Tibial artery (tissue), 4 donors: ENCODE data around the gene BCL2L14.
A peak's percentile ranks its signal among the peaks of the same experiment; 100 is the strongest.

Experiments
- DNase-seq, 2 donors: peaks; one replicate each; pipeline ENCODE4 v3.0.0-alpha.2; 2019
- H3K27ac ChIP-seq, 2 donors: fragments of 200-600 bp; sonication (generic) in 1 of 2; 1 replicate in 1 of 2; 2 replicates in 1 of 2; pipeline ENCODE4 v1.5.1; 2018 to 2019; ENCODE audit warnings: mild to moderate bottlenecking in 1 of 2
- H3K27me3 ChIP-seq, 2 donors: fragments of 200-600 bp; sonication (generic) in 1 of 2; one replicate each; pipeline versions ENCODE4 v1.5.1 to v1.6.0; 2016 to 2019
- H3K36me3 ChIP-seq, 3 donors: fragments of 200-600 bp; sonication (generic) in 2 of 3; one replicate each; pipeline ENCODE4 v1.5.1; 2016 to 2019; ENCODE audit warnings: mild to moderate bottlenecking in 2 of 3
- H3K4me1 ChIP-seq, 4 donors: fragments of 200-600 bp; sonication (generic) in 2 of 4; 1 replicate in 3 of 4; 2 replicates in 1 of 4; pipeline ENCODE4 v1.5.1; 2016 to 2019
- H3K4me3 ChIP-seq, 2 donors: fragments of 200-600 bp; sonication (generic) in 1 of 2; 1 replicate in 1 of 2; 2 replicates in 1 of 2; pipeline ENCODE4 v1.5.1; 2018 to 2019; ENCODE audit warnings: mild to moderate bottlenecking in 2 of 2
- H3K9me3 ChIP-seq, 3 donors: fragments of 200-600 bp; sonication (generic) in 1 of 3; one replicate each; pipeline ENCODE4 v1.5.1; 2016 to 2019
- CTCF ChIP-seq, 2 experiments: fragments of 200-600 bp in 1 of 2; fragments of 450-650 bp in 1 of 2; IDR thresholded peaks; one replicate each; pipeline ENCODE4 v1.5.1; 2017 to 2019; ENCODE audit warnings: antibody characterized with exemption in 2 of 2, mild to moderate bottlenecking in 1 of 2, moderate library complexity in 1 of 2
- intact Hi-C: fragments of 100-400 bp; cut with DNase I; formaldehyde crosslinking; loops from one replicate; pipeline ENCODE4 v1.15.0; 2023; ENCODE audit warnings: low total_unique reads

Gene BCL2L14

GRCh38 chr12:12079291-12079690 lies 8.6 kb downstream of the BCL2L14 start:
- Histone ChIP-seq H3K9me3 (no peaks in the 10 kb centered on the region), H3K4me3 (no peak overlapping the region), H3K27ac (no peak overlapping the region), H3K4me1 (peaks cover 0 to 3% (median 0%) of the 10 kb centered on the region in 4 donors), H3K27me3 (no peaks in the 10 kb centered on the region), H3K36me3 (no peaks in the 10 kb centered on the region)
- intact Hi-C loops, result no loop called here
- DNase-seq, result no peak
- no peak for TF ChIP-seq CTCF (IDR thresholded peaks at IDR 0.05)

- H3K9me3 ChIP-seq, result no peaks in the 10 kb centered on the region
- no peak overlapping the region for H3K4me3 ChIP-seq
- H3K4me1 ChIP-seq, result peaks cover 0 to 3% (median 0%) of the 10 kb centered on the region in 4 donors
- no peak for DNase-seq
- intact Hi-C loops, result loop anchor here (5.0 kb wide), 1 partner anchor 245 kb away; no protein-coding TSS in a partner anchor
- no peaks in the 10 kb centered on the region for H3K36me3 ChIP-seq
- H3K27me3 ChIP-seq, result no peaks in the 10 kb centered on the region
- peak overlapping the region; percentile 51 to 54 for H3K27ac ChIP-seq
- peak; percentile 30 to 48 for TF ChIP-seq CTCF (IDR thresholded peaks at IDR 0.05)
Measured at GRCh38 chr12:12081836-12082497, 11.2 kb downstream of the BCL2L14 start.

DNA sequence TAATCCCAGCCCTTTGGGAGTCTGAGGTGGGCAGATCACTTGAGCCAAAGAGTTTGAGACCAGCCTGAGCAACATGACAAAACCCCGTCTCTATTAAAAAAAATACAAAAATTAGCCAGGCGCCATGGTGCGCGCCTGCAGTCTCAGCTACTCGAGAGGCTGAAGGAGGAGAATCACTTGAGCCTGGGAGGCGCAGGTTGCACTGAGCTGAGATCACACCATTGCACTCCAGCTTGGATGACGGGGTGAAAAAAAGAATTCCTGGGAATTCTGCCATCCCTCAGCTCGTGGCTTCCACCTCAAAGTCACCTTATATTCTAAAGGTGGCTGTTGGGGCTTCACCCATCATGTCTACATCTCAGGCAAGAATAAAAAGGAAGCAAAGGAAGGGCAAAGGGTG lies 12.9 kb downstream of the BCL2L14 start:
- Histone ChIP-seq H3K36me3 (no peaks in the 10 kb centered on the region), H3K4me3 (no peak overlapping the region), H3K9me3 (no peaks in the 10 kb centered on the region), H3K27ac (no peak overlapping the region), H3K4me1 (peaks cover 0 to 3% (median 0%) of the 10 kb centered on the region in 4 donors), H3K27me3 (no peaks in the 10 kb centered on the region)
- intact Hi-C loops, result loop anchor here (5.0 kb wide), 1 partner anchor 244 kb away; no protein-coding TSS in a partner anchor
- no peak for TF ChIP-seq CTCF (IDR thresholded peaks at IDR 0.05)
- DNase-seq, result no peak

DNA sequence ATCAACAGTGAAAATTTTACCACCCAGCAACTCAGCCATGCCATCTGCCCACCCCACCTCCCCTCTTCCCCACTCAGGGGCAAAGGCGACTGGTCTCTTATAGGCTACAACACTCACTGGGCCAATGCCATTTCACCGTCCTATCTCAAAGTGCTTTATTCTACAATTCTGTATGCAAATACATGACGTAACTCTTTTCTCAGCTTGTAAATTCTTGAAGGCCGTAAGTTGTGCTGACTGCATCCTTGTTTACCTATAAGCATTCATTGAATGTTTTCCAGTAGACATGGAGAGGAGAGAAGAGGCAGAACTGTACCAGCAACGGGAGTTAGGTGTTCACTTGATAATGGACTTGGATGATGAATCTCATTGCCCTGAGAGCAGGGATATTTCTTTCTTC lies 15.6 kb downstream of the BCL2L14 start:
- H3K27me3 ChIP-seq, result no peaks in the 10 kb centered on the region
- intact Hi-C loops, result no loop called here
- H3K4me3 ChIP-seq, result no peak overlapping the region
- H3K4me1 ChIP-seq, result peaks cover 0 to 11% (median 0%) of the 10 kb centered on the region in 4 donors
- no peaks in the 10 kb centered on the region for H3K36me3 ChIP-seq
- H3K27ac ChIP-seq, result no peak overlapping the region
- TF ChIP-seq CTCF (IDR thresholded peaks at IDR 0.05), result no peak
- no peak for DNase-seq
- no peaks in the 10 kb centered on the region for H3K9me3 ChIP-seq

DNA sequence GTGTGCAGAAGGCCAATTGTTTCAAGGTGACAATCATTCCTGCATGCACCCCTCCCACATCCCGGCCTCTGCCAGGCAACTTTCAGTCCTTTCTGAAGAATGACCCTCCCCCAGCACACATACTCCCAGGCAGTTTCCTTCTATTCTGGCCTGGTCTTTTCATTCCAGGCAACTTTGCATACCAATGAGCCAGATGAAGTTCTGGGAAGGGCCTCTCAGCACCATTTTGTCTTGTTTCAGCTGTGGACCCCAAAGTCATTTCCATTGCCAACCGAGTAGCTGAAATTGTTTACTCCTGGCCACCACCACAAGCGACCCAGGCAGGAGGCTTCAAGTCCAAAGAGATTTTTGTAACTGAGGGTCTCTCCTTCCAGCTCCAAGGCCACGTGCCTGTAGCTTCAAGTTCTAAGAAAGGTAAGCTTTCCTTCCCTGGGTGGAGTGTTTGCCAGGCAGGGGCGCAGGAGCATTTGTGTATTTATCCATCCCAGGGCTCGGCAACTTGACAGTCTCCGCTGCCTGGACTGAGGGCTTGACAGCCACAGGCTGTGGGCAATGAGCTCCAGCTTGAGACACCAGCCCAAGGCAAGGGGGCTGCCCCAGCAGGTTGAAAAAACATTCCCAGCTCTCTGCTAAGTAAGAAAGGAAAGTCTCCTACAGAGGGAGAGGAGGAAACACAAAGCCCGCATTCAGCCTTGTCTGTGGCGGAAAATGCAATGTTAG lies 16.4 kb downstream of the BCL2L14 start:
- H3K9me3 ChIP-seq, result no peaks in the 10 kb centered on the region
- peaks cover 0 to 15% (median 2%) of the 10 kb centered on the region in 4 donors for H3K4me1 ChIP-seq
- intact Hi-C loops, result no loop called here
- DNase-seq, result no peak
- no peak overlapping the region for H3K27ac ChIP-seq
- no peak for TF ChIP-seq CTCF (IDR thresholded peaks at IDR 0.05)
- H3K36me3 ChIP-seq, result no peaks in the 10 kb centered on the region
- H3K4me3 ChIP-seq, result no peak overlapping the region
- H3K27me3 ChIP-seq, result no peaks in the 10 kb centered on the region
